ENCODE results near the gene BLACAT1.

DNA sequence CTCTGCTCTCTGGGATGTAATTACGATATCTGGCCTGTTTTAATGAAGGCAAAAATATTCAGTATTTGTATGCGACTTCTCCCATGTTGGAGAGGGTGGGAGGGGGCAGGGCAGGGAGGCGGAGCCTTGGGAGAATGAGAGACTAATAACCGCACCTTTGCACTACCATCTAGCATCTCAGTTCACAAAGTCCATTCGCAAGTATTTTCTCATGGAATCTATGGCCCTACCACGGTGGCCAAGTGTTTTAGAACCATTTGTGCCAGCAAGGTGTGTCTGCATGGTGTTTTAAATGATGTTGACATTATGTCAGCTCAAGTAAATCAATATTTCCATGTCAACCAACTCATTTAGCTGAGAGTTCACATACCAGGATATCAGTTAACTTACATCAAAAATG is 14.3 kb upstream of the BLACAT1 start:
- TF ChIP-seq TAF1 (IDR thresholded peaks at IDR 0.05; ENCODE audit: low read depth) (no peak), NFIC (IDR thresholded peaks at IDR 0.05) (no peak), CREB1 (IDR thresholded peaks at IDR 0.05; ENCODE audit: low read depth) (no peak), CEBPB (IDR thresholded peaks at IDR 0.05) (no peak), ZBTB7A (IDR thresholded peaks at IDR 0.05; ENCODE audit: low read depth) (no peak)
- TF ChIP-seq, protein P1, sequence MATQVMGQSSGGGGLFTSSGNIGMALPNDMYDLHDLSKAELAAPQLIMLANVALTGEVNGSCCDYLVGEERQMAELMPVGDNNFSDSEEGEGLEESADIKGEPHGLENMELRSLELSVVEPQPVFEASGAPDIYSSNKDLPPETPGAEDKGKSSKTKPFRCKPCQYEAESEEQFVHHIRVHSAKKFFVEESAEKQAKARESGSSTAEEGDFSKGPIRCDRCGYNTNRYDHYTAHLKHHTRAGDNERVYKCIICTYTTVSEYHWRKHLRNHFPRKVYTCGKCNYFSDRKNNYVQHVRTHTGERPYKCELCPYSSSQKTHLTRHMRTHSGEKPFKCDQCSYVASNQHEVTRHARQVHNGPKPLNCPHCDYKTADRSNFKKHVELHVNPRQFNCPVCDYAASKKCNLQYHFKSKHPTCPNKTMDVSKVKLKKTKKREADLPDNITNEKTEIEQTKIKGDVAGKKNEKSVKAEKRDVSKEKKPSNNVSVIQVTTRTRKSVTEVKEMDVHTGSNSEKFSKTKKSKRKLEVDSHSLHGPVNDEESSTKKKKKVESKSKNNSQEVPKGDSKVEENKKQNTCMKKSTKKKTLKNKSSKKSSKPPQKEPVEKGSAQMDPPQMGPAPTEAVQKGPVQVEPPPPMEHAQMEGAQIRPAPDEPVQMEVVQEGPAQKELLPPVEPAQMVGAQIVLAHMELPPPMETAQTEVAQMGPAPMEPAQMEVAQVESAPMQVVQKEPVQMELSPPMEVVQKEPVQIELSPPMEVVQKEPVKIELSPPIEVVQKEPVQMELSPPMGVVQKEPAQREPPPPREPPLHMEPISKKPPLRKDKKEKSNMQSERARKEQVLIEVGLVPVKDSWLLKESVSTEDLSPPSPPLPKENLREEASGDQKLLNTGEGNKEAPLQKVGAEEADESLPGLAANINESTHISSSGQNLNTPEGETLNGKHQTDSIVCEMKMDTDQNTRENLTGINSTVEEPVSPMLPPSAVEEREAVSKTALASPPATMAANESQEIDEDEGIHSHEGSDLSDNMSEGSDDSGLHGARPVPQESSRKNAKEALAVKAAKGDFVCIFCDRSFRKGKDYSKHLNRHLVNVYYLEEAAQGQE (IDR thresholded peaks at IDR 0.05; ENCODE audit: low read depth): no peak
